GM12864 (cell line): ENCODE results near the gene UGT1A10.

Experiments
- DNase-seq: peaks from one replicate; pipeline ENCODE4 v3.0.0-alpha.2; 2011; ENCODE audit warnings: low read depth
- H3K4me3 ChIP-seq: 2 replicates; pipeline ENCODE4 v1.5.1; 2011; ENCODE audit warnings: mild to moderate bottlenecking, low read depth, low read length, control low read depth
- CTCF ChIP-seq: IDR thresholded peaks from 2 replicates; pipeline ENCODE4 v1.5.1; 2011; ENCODE audit warnings: low read depth, mild to moderate bottlenecking, moderate library complexity, low read length, control low read depth, inconsistent platforms; ENCODE audit errors: missing control alignments

Gene UGT1A10

GRCh38 chr2:233768076-233768475, 131.8 kb downstream of the UGT1A10 start:
- no peak overlapping the region for H3K4me3 ChIP-seq
- DNase-seq: no peak
- TF ChIP-seq CTCF: no peak

GRCh38 chr2:233769260-233769659, 133.0 kb downstream of the UGT1A10 start:
- DNase-seq: no peak
- H3K4me3 ChIP-seq: no peak overlapping the region

GRCh38 chr2:233772153-233772552, 135.9 kb downstream of the UGT1A10 start:
- no peak for TF ChIP-seq CTCF
- H3K4me3 ChIP-seq: no peak overlapping the region
- DNase-seq: no peak

More at GRCh38 chr2:233769260-233769659, 133.0 kb downstream of the UGT1A10 start:
- no peak for TF ChIP-seq CTCF

GRCh38 chr2:233772583-233772982, 136.3 kb downstream of the UGT1A10 start:
- no peak for DNase-seq
- TF ChIP-seq CTCF: no peak

GRCh38 chr2:233773854-233774253, 137.6 kb downstream of the UGT1A10 start:
- no peak for DNase-seq
- H3K4me3 ChIP-seq: no peak overlapping the region
- no peak for TF ChIP-seq CTCF

More at GRCh38 chr2:233772583-233772982, 136.3 kb downstream of the UGT1A10 start:
- H3K4me3 ChIP-seq: no peak overlapping the region

GRCh38 chr2:233775414-233775813, 139.2 kb downstream of the UGT1A10 start:
- DNase-seq: no peak
- no peak for TF ChIP-seq CTCF
- no peak overlapping the region for H3K4me3 ChIP-seq

- H3K4me3 ChIP-seq: no peak within 1 kb of the TSS
- no peak for TF ChIP-seq CTCF
- DNase-seq: no peak
Observed at GRCh38 chr2:233778030-233778429, 141.8 kb downstream of the UGT1A10 start, which contains the start of gene MROH2A. Gene MROH2A, plus strand, starts transcription at chr2:233778330. Its CDS starts 1,029 bp downstream, at chr2:233779359.
